Measurements from ENCODE around the gene MAP3K6. TPM values are rescaled to one million over a fixed set of nuclear protein-coding genes. Genes with fewer than 3 reads are reported as not detected.

MAP3K6 gene
- total RNA-seq, 1 donor from 2014 or later = 117 TPM

GRCh38 chr1:27395441-27396195, 28.9 kb upstream of the MAP3K6 start:
- Histone ChIP-seq H3K36me3 (no peaks in the 10 kb centered on the region), H3K4me1 (peaks cover 37% of the 10 kb centered on the region), H3K27ac (no peak overlapping the region), H3K9me3 (no peaks in the 10 kb centered on the region), H3K27me3 (ENCODE audit: low read depth) (no peaks in the 10 kb centered on the region), H3K4me3 (no peak overlapping the region)
- TF ChIP-seq CTCF (IDR thresholded peaks at IDR 0.05) = peak; percentile 98
- DNase-seq (peak; percentile 79), ATAC-seq (peak; percentile 53)
- intact Hi-C loops (cut with DNase I) = loop anchor here (10.0 kb wide), 1 partner anchor 91 kb away; no protein-coding TSS in a partner anchor

- intact Hi-C loops (cut with DNase I) = loop anchor here (10.0 kb wide), 1 partner anchor 90 kb away; no protein-coding TSS in a partner anchor
These were observed 28.2 kb upstream of the MAP3K6 start for GRCh38 chr1:27394925-27395324.

DNA sequence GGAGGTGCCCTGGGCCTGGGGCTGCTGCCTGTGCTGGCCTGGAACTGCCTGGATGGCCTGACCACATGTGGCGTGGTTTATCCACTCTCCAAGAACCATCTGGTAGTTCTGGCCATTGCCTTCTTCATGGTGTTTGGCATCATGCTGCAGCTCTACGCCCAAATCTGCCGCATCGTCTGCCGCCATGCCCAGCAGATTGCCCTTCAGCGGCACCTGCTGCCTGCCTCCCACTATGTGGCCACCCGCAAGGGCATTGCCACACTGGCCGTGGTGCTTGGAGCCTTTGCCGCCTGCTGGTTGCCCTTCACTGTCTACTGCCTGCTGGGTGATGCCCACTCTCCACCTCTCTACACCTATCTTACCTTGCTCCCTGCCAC, 27.5 kb upstream of the MAP3K6 start:
- peaks cover 41% of the 10 kb centered on the region for H3K4me1 ChIP-seq
- intact Hi-C loops (cut with DNase I) = loop anchor here (10.0 kb wide), 1 partner anchor 89 kb away; no protein-coding TSS in a partner anchor
- no peak for TF ChIP-seq CTCF (IDR thresholded peaks at IDR 0.05)
- H3K36me3 ChIP-seq = no peaks in the 10 kb centered on the region
- no peak for DNase-seq
- no peaks in the 10 kb centered on the region for H3K27me3 ChIP-seq (ENCODE audit: low read depth)
- no peak overlapping the region for H3K4me3 ChIP-seq
- no peak for ATAC-seq
- no peak overlapping the region for H3K27ac ChIP-seq
- no peaks in the 10 kb centered on the region for H3K9me3 ChIP-seq

More at GRCh38 chr1:27394925-27395324, 28.2 kb upstream of the MAP3K6 start:
- ATAC-seq (no peak), DNase-seq (no peak)
- TF ChIP-seq CTCF (IDR thresholded peaks at IDR 0.05) = no peak
- Histone ChIP-seq H3K27ac (no peak overlapping the region), H3K9me3 (no peaks in the 10 kb centered on the region), H3K4me1 (peaks cover 36% of the 10 kb centered on the region), H3K27me3 (ENCODE audit: low read depth) (no peaks in the 10 kb centered on the region), H3K36me3 (no peaks in the 10 kb centered on the region), H3K4me3 (no peak overlapping the region)

DNA sequence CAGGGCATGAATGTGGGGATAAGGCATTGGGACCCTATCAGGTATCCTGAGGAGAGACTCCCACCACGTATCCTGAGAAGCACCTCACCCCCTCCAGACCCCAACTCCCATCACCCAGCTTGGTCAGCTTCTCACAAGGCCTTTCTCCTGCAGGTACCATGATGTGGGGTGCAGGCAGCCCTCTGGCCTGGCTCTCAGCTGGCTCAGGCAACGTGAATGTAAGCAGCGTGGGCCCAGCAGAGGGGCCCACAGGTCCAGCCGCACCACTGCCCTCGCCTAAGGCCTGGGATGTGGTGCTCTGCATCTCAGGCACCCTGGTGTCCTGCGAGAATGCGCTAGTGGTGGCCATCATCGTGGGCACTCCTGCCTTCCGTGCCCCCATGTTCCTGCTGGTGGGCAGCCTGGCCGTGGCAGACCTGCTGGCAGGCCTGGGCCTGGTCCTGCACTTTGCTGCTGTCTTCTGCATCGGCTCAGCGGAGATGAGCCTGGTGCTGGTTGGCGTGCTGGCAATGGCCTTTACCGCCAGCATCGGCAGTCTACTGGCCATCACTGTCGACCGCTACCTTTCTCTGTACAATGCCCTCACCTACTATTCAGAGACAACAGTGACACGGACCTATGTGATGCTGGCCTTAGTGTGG, 27.0 kb upstream of the MAP3K6 start:
- no peak overlapping the region for H3K4me3 ChIP-seq
- TF ChIP-seq CTCF (IDR thresholded peaks at IDR 0.05) = no peak
- no peaks in the 10 kb centered on the region for H3K27me3 ChIP-seq (ENCODE audit: low read depth)
- H3K9me3 ChIP-seq = no peaks in the 10 kb centered on the region
- intact Hi-C loops (cut with DNase I) = loop anchor here (10.0 kb wide), 1 partner anchor 89 kb away; no protein-coding TSS in a partner anchor
- H3K4me1 ChIP-seq = peaks cover 41% of the 10 kb centered on the region
- ATAC-seq (no peak), DNase-seq (no peak)
- H3K36me3 ChIP-seq = no peaks in the 10 kb centered on the region
- H3K27ac ChIP-seq = no peak overlapping the region

DNA sequence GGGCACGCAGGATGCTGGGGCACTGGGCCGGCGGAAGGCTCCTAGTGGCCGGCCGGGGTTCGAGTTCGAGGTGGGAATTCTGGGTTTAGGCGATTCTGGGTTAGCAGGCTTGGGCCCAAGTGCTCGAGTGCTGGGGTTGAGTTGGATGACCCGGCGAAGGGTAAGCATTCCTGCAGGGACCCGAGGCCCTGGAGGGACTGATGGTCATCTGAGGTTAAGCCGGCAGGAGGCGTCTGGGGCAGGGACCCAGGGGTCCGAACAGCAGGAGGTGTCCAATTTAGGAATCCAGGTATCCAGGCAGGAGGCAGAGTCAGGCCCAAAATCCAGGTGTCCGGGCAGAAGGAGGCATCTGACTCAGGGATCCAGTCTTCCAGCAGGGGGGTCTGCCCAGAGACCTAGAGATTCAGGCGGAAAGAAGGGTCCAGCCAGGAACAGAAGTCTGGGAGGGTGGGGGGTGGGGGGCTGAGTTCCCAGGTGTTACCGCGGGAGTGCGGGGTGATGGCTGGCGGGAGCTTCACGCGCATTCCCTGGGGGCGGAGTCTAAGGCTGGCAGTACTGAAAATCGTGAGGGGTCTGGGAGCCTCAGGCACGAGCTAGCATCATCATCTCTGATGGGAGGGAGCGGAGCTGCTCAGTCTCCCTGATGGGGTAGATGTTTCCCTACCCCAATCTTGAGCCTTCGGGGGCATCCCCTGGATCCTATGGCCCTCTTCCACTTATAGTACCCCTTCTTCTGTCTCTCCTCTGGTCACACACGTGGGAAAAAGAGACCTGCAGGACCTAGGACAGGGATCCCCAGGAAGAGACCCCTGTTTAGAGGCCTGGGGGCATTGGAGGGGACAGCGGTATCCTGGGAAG, 26.2 kb upstream of the MAP3K6 start:
- no peak for DNase-seq
- no peak for ATAC-seq

More for the DNA sequence above, 26.2 kb upstream of the MAP3K6 start:
- Histone ChIP-seq H3K9me3 (no peaks in the 10 kb centered on the region), H3K27ac (peak overlapping the region; percentile 27), H3K27me3 (ENCODE audit: low read depth) (no peaks in the 10 kb centered on the region), H3K4me3 (peak overlapping the region; percentile 52), H3K4me1 (peaks cover 37% of the 10 kb centered on the region), H3K36me3 (no peaks in the 10 kb centered on the region)
- TF ChIP-seq CTCF (IDR thresholded peaks at IDR 0.05) = no peak
- intact Hi-C loops (cut with DNase I) = loop anchor here (10.0 kb wide), 1 partner anchor 88 kb away; no protein-coding TSS in a partner anchor
